NCI-H1436 (cell line): ENCODE measurements around the gene SP3.

Source experiments
- DNase-seq: peaks from one replicate; lab custom pipeline; 2025; lab: John Stamatoyannopoulos, UW

Gene SP3

GRCh38 chr2:173966274-173967098 is 1.3 kb upstream of the SP3 start:
- DNase-seq = no peak

DNA sequence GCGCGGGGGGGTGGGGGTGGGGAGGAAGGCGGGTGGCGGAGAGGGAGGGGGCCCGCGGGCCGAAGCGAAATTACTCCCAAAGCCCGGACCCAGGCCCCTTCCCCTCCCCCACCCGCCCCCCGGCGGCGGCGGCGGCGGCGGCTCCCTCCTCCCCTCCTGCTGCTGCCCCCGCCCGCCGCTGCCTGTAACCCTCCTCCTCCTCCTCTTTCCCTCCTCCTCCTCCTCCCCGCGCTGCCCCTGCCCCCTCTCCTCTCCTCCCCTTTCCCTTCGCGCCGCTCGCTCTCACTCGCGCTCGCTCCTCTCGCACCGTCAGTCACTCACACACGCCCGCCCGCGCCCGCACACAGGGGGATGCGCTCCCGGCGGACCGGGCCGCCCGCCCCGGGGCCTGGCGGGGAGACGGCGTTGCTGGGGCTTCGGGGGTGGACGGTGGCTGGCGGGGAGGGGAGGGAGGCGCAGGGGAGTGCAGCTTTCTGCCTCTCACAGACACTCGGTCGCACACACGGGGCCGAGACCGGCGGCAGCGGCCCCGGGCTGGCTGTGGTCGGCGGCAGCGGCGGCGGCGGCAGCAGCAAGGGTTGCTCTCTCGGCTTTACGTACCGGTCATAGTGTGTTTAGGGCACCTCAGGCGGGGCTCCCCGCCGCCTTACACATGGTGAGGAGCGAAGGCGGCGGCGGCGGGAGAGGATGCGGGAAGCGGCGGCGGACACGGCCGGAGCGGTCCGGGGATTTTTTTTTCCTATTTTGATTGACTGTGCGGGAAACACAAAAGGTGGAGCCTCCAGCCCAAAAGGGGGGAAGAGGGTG is 405 bp downstream of the SP3 start:
- peak; percentile 82 for DNase-seq

DNA sequence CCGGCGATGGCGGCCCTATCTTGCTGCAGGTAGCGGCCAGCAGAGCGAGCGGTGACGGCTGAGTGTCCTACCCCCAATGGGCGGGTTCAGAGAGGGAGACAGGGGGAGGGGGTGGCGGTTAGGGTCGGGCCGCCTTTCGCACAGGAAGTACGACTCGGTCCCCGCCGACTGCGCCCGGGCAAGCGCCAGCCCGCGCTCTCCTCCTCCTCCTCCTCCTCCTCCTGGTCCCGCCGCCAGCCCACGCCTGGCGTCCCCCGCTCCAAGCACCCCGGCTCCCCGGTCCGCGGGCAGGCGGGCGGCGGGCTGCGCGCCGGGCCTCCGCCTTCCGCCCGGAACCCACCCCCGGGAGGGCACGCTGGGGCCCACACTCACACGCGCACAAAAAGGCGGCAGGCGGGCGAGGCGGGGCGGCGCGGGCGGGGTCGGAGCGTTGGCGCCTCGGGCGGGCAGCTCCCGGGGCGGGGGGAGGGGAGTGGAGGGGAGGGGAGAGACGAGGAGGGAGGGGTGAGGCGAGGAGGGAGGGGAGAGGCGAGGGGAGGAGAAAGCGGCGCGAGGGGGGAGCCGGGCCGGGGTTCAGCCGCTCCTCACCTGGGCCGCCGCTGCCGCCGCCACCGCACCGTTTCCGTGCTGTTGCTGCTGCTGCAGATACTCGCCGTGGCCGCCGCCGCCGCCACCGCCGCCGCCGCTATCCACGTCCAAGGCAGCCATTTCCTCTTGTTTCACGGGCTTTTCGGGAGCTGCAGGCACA is 1.2 kb downstream of the SP3 start:
- DNase-seq = peak; percentile 90

GRCh38 chr2:173963323-173963816 is 1.8 kb downstream of the SP3 start:
- peak; percentile 64 for DNase-seq

- no peak for DNase-seq
Observed at GRCh38 chr2:173962583-173963110, 2.5 kb downstream of the SP3 start.

DNA sequence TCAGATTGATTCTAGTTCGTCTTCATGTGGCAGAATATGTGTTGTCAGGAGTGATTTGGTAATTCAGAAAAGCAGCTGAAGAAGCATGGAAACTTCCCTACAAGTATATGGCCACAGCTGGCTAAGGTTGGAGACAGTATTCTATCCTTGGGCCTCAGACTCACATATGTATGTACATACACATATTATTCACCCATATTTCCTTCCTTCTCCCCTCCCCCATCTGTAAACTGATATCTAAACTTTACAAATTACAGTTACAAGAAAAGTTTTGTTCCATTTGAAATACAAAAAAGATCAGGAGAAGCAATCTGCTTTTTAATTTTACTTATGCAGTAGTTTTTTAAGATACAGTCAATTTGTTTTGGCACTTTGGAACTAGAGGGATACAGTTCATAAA is 3.1 kb downstream of the SP3 start:
- DNase-seq = no peak

GRCh38 chr2:173961346-173961705 is 3.8 kb downstream of the SP3 start:
- DNase-seq = no peak

- DNase-seq = no peak
Observed at GRCh38 chr2:173959909-173960308, 5.3 kb downstream of the SP3 start.

DNA sequence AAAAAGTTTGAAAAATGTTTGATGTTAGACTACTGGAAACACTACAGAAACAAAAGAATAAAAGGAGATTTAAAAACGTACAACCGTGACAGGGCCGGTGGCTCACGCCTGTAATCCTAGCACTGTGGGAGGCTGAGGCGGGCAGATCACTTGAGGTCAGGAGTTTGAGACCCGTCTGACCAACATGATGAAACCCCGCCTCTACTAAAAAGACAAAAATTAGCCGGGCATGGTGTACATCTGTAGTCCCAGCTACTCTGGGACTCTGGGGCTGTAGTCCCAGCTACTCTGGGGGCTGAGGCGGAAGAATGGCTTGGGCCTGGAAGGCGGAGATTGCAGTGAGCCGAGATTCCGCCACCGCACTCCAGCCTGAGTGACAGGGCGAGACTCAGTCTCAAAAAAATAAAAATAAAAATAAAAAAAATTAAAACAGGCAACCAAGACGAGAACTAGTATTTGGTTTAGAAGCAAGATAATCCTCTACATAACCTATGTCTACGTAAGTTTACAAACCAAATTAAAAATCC is 5.8 kb downstream of the SP3 start:
- no peak for DNase-seq

DNA sequence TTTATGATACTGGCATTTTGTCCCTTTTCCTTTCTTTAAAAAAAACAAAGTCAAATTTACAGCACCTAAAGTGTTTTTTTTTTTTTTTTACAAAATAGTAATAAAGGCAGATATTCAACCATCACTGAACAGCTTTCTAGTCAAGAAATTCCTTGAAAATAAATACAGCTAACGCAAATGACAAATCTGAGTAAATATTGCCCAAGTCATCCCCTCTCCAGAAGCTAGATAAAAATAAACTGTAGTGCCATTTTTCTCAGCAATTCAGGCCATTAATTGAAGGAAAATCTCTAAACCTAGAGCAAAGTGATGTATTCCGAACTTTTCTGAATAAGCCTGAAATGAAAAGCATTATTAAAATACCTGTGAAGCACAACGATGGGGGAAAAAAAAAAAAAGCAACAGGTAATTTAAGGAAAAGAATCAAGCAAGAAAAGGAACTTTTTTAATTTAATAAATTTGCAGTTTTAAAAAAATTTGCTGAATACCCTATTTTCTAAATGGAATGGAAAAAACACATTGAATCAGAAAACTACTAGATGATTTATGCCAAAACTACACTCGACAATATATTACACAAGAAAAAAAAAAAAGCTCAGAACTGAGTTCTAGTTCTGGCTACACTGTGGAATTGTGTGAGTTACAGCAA is 6.9 kb downstream of the SP3 start:
- DNase-seq = no peak

DNA sequence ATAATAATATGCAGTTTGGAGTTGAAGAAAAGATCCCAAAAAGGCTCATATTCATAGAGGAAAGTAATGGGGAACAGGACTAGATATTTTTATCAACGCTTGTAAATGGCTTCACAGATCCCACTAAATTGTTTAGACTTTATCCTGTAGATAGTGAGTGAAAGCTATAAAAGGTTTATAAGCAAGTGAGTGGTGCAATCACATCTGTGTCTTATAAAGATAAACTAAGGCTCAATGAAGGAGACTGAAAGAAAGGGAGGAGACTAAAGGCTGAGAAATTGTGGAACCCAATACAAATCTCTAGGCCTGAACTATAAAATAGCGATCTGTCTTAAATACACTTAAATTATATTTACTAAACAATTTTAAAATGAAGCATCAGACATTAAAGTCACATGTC is 7.7 kb downstream of the SP3 start:
- no peak for DNase-seq

- DNase-seq = no peak
Observed at GRCh38 chr2:173956454-173956853, 8.7 kb downstream of the SP3 start.

GRCh38 chr2:173955867-173956266 is 9.3 kb downstream of the SP3 start:
- DNase-seq = no peak

DNA sequence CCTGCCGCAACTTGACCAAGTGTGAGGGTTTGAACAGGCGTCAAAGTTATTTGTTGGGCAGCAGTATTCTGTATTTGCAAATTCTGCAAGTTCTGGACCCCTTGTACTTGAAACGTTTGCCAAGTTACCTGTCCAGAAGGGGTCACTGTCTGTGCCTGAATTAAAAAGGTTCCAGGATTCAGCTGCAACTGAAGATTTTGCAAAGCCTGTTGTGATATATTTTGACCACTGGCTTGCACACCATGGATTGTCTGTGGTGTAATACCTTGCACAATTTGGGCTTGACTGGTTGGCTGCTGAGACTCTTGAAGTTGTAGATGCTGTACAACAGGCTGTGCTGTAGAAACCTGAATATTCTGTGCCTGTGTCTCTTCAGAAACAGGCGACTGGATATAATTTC is 10.2 kb downstream of the SP3 start:
- no peak for DNase-seq

DNA sequence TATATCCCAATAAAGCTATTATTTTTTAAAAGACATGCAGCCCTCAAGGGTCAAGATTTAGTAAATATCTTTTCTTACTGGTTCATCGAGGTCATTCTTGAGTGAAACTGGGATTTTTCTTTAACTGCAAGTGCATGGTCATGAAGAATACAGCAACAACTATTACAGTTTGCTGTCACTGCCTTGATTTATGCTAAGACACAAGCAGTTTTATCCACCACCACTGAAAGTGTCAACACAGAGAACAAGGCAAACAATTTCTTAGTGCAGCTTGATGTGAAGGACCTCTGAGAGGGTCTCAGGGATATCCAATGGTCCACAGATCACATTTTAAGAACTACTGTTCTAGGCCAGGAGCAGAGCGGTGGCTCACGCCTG is 12.1 kb downstream of the SP3 start:
- DNase-seq = no peak

- DNase-seq = no peak
Observed at GRCh38 chr2:173952267-173953046, 12.7 kb downstream of the SP3 start.

- no peak for DNase-seq
Observed at GRCh38 chr2:173948842-173949241, 16.3 kb downstream of the SP3 start.

GRCh38 chr2:173948198-173948597 is 17.0 kb downstream of the SP3 start:
- DNase-seq = no peak

- no peak for DNase-seq
Observed at GRCh38 chr2:173947131-173947530, 18.0 kb downstream of the SP3 start.

DNA sequence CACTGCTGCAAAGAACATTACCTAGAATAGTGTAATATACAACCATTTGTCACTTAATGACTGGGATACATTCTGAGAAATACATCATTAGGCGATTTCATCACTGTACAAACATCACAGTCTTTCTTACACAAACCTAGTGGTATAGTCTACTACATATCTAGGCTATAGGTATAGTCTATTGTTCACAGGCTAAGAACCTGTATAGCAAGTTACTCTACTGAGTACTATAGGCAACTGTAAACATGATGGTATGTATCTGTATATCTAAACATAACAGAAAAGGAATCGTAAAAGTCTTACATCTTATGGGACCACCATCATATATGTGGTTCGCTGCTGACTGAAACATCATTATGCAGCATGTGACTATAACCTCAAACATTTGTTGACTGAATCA is 21.4 kb downstream of the SP3 start:
- no peak for DNase-seq
